B cell (primary cell): ENCODE data around the gene RNASE2.

ENCODE experiments used
- CTCF ChIP-seq: fragments of 200-600 bp; IDR thresholded peaks from one replicate; pipeline ENCODE4 v1.8.0; 2022; ENCODE audit warnings: antibody characterized with exemption, mild to moderate bottlenecking
- EZH2 ChIP-seq: IDR thresholded peaks from 2 replicates; pipeline ENCODE4 v1.6.1; 2012; ENCODE audit warnings: borderline replicate concordance, low read depth, mild to moderate bottlenecking, moderate library complexity, low read length; ENCODE audit not compliant: insufficient read depth, poor library complexity, severe bottlenecking

GRCh38 chr14:20986811-20987210, 31.5 kb downstream of the RNASE2 start:
- no peak for TF ChIP-seq CTCF
- no peak for TF ChIP-seq EZH2
